HUDEP-2 (cell line): Measurements from ENCODE around the gene ZBED4.
"Not testable (repeated sequence)": the region's sequence is repeated elsewhere in the genome, so short reads cannot be mapped to it uniquely, and the experiment has no call there.

Experiments
- DNase-seq, 76 experiments: peaks; one replicate each; lab custom pipeline; 2025; ENCODE audit not compliant: unreplicated experiment in 76 of 76; lab: John Stamatoyannopoulos, UW

The ZBED4 gene, protein sequence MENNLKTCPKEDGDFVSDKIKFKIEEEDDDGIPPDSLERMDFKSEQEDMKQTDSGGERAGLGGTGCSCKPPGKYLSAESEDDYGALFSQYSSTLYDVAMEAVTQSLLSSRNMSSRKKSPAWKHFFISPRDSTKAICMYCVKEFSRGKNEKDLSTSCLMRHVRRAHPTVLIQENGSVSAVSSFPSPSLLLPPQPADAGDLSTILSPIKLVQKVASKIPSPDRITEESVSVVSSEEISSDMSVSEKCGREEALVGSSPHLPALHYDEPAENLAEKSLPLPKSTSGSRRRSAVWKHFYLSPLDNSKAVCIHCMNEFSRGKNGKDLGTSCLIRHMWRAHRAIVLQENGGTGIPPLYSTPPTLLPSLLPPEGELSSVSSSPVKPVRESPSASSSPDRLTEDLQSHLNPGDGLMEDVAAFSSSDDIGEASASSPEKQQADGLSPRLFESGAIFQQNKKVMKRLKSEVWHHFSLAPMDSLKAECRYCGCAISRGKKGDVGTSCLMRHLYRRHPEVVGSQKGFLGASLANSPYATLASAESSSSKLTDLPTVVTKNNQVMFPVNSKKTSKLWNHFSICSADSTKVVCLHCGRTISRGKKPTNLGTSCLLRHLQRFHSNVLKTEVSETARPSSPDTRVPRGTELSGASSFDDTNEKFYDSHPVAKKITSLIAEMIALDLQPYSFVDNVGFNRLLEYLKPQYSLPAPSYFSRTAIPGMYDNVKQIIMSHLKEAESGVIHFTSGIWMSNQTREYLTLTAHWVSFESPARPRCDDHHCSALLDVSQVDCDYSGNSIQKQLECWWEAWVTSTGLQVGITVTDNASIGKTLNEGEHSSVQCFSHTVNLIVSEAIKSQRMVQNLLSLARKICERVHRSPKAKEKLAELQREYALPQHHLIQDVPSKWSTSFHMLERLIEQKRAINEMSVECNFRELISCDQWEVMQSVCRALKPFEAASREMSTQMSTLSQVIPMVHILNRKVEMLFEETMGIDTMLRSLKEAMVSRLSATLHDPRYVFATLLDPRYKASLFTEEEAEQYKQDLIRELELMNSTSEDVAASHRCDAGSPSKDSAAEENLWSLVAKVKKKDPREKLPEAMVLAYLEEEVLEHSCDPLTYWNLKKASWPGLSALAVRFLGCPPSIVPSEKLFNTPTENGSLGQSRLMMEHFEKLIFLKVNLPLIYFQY

DNA sequence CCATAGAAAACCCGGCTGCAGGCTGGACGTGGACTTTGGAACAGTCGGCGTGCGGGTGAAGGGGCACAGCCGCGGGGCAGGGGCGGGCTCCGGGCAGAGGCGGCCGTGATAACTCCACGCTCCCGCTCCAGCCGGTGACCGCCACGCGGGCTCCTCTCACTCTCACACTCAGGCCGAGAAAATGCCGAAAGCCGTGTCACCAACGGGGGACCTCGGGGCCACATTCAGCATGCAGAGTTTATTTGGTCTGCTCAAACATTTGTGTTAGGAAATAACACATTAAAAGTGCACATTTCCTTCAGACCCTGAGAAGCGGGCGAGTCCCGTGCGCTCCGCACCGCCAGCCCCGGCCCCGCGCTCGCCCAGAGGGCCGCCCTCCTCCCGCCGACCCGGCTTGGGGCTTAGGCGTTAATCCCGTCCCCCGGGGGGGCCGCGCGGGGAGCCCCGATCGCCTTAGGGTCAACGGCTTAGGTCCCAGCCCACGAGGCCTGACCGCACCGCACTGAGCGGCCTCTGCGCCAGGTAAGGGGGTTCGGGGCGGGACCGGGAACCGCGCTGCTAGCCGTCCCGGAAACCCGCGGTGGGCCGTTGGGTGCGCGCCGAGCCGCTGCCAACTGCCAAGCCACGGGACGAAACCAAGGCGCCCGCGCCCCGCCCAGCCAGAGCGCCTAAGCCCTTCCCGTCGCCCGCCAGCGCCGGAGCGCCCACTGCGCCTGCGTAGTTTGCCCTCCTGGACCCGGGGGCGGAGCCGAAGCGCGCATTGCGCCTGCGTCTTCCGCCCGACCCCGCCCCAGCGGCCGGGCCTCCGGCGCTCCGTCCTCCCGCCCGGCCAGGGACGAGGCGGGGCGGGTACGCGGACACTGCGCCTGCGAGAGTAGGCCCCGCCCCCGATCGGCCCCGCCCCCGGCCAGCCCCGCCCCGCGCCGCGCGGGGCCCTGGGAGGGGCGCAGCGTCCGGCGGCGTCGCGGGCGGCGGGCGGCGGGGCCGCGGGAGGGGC, at the start of gene ZBED4:
Gene ZBED4, plus strand, starts transcription at position 947 of the 997 bp plus-strand sequence. CDS start 29,819 bp downstream, outside the sequence.
- peak in 73 of 76 experiments; percentile 71 to 99 (median 96) for DNase-seq

DNA sequence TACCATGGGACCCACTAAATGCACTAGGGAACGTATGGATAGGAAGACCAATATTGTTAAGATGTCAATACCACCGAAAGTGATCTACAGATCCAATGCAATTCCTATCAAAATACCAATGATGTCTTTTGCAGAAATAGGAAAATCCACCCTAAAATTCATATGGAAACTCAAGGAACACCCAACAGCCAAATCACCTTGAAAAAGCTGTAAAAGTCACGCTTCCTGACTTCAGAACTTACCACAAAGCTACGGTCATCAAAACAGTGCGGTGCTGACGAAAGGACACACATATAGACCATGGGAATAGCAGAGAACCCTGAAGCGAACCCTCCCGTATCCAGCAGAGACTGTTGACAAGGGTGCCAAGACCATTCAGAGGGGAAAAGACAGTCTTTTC, 46.5 kb upstream of the ZBED4 start:
- no peak for DNase-seq

DNA sequence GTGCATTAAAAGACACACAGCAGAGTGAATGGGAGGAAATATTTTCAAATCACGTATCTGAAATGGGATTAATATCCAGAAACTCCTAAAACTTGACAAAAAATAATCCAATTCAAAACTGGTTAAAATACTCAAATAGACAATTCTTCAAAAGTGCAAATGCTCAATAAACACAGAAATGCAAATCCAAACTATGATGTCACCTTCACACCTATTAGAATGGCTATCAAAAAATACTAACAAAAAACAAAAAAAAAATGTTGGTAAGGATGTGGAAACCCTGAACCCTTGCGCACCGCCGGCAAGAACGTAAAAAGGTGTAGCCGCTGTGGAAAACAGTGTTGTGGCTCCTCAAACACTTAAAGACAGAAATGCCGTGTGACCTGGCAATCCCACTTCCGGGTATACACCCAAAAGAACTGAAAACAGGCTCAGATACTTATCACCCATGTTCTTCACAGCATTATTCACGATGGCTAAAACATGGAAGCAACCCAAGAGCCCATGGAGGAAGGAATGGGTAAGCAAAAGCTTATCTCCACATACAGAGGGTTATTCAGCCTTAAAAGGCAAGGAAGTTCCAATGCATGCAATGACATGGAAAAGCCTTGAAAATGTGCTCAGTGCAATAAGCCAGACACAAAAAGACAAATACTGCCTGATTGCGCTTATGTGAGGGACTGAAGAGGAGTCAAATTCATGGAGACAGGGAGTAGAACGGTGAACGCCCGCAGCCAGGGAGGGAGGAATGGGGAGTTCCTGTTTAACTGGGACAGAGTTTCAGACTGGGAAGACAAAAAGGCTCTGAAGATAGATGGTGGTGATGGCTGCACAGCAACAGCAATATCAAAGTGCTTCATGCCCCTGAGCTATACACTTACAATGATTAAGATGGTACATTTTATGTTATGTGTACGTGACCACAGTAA, 45.6 kb upstream of the ZBED4 start:
- DNase-seq = peak in 47 of 76 experiments; percentile 5 to 74 (median 41)

DNA sequence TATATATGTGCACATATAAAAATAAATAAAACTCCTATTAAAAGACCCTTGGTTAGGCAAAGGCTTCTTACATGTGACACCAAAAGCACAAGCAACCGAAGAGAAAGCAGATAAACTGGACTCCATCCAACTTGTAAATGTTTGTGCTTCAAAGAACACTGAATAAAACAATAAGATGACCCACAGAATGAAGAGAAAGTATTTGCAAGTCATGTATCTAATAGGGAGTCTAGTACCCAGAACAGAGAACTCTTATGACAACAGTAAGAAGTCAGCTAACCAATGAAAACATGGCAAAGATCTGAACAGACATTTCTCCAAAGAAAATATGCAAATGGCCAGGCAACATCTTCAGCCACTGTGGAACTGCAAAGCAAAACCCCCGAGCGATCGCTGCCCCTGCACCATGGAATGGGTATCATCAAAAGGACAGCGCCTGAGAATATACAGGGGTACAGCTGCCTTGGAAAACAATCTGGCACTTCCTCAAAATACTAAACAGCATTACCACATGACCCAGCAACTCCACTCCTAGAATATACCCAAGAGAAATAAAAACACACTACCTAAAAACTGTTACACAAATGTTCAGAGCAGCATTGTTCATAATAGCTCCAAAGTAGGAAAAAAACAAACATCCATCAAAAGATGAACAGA, 43.2 kb upstream of the ZBED4 start:
- no peak for DNase-seq

DNA sequence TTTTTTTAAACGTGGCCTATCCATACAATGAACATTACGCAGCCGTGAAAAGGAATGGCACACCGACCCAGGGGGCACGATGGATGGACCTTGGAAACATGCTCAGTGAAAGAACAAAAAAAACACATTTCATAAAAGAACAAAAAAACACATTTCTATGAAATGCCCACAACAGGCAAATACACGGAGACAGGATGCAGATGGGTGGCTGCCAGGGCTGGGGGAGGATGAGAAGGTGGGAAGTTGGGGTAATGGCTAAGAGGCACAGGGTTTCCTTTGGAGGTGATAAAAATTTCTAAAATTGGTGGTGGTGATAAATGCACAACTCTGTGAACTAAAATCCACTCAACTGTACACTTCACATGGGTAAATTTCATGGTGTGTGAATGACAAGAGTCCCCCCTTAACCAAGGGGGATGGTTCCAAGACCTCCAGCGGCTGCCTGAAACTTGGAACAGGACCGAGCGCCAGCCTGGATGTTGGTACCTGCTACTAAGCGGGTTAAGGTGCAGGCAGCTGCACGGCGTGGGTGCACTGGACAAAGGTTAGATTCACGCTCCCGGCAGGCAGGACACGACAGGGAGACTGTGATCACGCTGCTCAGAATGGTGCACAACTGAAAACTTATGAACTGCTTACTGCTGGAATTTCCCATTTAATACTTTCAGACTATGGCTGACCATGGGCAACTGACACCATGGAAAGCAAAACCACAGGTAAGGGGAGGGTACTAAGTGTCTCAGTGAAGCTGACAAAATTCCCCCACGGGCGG, 42.4 kb upstream of the ZBED4 start:
- DNase-seq = no peak

DNA sequence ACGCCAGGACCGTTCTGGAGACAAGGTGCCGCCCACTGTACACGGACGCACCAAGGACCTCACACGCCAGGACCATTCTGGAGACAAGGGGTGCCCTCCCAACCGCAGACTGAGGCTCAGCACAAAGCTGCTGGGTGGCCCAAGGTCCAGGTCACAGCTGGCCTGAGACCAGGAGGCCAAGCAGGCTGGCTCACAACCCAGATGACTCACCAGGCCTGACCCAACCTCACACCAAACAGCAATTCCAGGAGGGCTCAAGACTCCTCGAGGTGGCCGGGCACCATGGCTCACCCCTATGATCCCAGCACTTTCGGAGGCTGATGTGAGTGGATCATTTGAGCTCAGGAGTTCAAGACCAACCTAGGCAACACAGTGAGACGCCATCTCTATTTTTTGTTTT, 40.8 kb upstream of the ZBED4 start:
- no peak for DNase-seq

DNA sequence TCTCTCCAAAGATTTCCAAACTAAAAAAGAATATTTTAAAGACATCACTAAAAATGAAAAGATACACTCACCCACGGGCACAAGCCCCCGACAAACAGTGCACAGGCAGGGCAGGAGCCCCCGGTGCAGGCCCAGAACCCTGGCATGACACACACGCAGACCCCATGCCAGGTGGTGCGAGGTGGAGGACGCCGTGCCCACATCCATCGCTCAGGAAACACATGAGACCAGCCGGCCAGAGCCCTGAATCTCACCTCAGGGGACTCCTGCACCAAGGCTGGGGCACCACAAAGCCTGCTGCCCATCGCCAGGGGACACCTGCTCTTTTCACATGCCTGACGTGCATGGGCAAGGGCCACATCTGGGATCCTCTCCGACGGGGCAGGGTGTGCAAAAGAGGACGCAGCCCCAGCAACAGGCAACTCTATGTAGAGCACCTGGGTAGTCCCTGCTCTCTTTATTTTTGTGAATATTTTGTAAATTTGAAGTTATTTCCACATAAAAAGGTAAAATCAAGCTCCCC, 39.4 kb upstream of the ZBED4 start:
- no peak for DNase-seq

DNA sequence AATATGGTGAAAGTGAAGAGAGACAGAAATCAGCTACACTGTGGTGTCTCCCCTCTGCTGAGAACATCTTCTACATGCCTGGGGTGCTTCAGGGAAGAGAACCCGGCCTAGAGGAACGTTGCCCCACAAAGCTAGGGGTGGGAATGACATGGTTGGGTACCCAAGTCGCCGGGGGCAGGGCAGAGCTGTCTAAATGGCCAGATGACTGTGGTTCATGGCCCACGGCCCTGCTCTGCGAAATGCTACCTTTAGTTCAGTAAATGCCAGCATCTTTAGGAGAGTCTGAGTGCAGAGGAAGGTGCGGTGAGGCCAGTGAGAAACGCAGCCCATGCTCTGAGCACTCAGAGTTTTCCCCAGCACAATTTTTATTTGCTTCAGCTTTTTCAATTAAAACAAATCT, 38.8 kb upstream of the ZBED4 start:
- DNase-seq = no peak

DNA sequence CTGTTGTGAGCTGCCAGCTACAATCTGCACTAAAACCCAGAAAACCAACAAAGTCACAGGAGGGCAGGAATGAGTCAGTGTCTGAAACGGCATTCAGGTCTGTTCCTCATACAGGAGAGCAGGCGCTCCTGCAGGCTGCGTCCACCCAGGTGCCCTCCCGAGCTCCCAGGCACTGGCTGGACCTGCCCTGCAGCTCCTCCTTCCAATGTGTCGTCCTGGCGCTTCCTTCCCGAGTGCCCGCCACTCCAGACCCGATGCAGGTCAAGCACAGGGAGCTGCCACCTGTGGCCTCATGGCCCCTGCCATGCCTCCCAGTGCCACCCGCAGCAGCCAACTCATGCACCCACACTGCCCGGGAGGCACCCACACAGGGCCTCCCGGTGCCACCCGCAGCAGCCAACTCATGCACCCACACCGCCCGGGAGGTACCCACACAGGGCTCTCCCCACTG, 38.0 kb upstream of the ZBED4 start:
- no peak for DNase-seq

DNA sequence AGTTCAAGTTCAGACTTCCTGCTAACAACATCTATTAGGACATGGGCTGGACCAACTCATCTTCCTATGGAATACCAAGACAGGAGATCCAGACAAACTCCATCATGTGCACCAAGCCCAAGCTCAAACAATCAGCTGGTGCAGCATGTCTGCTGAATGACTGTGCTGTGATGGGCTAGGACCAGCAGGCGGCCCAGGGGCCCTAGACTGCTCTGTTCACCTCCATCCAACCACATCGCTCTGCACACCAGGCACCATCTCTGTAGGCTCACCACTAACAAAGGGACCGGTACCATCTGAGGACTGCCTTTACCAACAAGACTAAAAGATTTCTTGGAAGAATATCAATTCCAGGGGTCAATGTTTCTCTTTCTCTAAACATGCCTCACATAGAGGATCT, 36.3 kb upstream of the ZBED4 start:
- no peak for DNase-seq

DNA sequence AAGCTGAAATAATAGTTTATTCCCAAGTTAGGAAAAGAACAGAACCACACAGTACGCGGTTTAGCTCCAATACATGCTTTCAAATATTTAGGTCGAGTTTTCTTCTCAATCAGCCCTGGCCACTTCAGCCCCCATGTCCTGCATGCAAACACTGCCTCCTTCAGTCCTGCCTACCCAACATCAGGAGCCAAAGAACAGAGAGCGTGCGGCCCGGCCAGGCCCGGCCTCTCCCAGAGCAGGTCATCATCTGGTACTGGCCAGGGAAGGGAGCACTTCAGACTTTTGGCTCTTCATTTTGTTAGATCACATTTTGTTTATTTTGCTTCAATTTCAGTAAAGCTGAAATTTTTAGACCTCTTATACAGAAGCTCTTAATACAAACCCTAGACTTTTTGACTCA, 32.7 kb upstream of the ZBED4 start:
- no peak for DNase-seq

DNA sequence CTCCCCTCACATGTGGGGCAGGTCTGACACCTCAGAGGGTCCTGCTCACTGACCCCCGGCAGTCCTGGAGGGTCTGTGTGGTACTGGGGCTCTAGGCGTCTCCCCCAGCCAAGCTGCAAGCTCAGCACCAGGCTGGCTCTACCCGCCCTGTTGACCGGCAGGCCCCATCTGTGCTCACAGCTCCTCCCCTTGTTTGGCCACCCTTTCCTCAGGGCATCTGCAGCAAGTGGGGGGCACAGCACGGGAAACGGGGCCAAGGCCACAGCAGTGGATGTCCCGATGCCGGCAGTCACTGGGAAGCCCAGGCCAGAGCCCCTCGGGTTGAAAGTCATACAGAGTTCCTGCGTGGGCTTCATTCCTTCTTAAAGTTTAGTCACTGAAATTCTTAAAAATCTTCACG, 31.9 kb upstream of the ZBED4 start:
- DNase-seq = not testable (repeated sequence)

DNA sequence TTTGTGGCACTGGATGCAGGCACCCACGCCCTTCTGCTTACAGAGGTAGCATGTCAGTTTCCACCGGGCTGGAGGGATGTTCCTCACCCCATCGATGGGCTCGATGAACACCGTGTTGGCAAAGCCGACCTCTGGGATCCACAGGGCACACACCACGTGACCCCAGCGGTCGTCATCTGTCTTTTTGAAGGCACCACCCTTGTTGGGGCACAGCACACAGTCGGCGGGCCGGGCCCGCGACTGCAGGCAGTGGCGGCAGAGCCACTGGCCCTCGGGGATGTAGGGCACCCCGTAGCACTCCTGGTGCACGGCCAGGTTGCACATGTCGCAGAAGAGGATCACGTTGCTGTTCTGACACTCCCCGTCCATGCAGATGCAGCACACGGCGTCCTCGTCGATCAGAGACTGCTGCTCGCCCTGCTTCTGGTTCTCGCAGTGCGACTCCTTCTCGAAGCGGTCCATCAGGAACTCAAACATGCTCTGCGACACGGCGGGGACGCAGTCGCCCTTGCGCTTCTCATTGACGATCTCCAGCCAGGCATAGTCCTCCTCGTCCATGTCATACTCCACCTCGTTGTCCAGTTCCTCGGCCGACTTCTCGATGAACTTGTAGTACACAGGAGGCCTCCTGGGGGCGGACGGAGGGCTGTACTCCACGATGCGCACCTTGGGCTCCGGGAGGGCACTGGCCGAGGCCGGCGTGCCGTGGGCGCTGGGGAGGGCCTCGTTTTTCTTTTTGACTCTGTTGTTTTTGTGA, 30.2 kb upstream of the ZBED4 start:
- DNase-seq = no peak

DNA sequence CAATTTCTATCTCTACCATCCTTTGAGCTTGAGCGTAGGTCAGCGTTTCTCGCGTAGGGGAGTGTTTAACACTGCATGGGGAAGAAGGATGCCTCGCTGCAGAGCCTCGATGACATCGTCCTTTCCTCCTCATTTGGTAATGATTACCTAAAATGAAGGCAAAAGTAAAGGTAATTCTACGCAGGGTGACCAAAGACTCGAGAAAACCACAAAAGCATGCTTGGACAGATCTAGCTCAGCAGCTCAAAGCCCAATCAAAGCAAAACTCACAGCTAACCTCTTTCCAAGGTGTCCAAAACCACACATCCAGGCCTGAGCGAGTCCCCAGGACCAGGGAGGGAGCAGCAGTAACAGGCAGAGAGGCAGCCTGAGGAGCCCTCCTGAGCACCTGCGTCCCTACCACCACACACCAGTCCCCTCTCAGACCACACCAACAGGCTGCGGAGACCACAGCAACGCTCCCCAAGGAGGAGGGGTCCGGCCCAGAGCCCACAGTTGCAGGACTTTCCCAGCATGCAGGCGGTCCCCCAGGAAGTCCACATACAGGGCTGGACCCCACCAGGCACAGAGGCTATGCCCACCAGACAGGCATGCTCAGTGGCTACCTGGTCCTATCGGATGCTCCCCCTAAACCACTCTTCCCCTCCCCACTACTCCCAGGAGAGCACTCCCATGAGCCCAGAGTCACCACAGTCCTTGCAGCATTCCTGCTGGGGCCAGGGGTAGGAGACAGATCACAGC, 29.3 kb upstream of the ZBED4 start:
- DNase-seq = no peak

DNA sequence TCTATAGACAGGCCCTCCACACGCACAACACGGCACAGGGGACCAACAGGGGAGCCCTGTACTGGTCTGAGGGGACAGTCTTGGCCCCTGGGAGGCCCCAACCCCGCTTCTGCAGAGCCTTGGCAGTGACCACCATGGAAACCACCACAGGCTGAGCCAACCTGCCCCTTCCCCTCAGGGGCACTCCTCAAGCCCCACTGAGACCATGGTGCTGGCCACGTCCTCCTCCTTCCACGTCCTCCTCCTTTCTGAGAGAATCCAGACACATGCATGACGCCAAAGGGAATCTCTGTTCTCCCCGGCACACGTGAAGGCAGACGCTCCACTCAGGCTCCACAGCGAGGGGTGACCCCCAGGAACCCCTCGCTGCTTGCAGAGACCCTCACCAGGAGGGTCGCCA, 28.7 kb upstream of the ZBED4 start:
- no peak for DNase-seq

DNA sequence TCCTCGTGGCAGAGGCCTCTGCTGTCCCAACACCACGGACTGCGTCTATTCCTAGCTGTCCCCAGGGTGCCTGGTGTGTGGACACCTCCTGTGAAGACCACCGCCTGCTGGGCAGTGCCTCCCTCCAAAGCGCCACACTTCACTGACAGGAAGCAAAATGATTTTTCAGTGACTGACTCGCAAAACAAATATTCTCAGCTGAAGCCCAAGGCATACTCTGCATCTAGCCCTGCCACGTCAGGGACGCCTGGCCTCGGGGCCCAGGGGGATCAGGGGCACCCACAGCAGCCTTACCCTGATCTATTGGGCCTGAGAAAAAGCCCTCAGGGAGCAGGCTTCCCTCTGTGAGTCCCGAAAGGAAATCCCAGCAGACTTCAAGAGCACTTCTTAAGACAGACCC, 28.2 kb upstream of the ZBED4 start:
- DNase-seq = no peak
